Endothelial cell of umbilical vein (primary cell): ENCODE results near the gene CSF3. TPM values are rescaled to one million over a fixed set of nuclear protein-coding genes. Genes with fewer than 3 reads are reported as not detected.

Experiments used
- BruUV-seq: library from RNA; stranded (reverse); fragments of 400-500 nt; replicated peaks from 2 replicates; lab custom pipeline; 2021; lab: Mats Ljungman, UMichigan
- CTCF ChIA-PET: fragments of 300-600, 350-600 bp; sonication (Branson Sonifier 250); formaldehyde crosslinking; loops from one replicate; lab custom pipeline; 2021; ENCODE audit warnings: antibody characterized with exemption, inconsistent platforms; lab: Charles Lee
- POLR2A ChIA-PET: fragments of 300-600, 350-600 bp; sonication (Branson Sonifier 250); formaldehyde crosslinking; loops from one replicate; lab custom pipeline; 2021; ENCODE audit warnings: antibody characterized with exemption, inconsistent platforms; lab: Charles Lee
- DNase-seq: peaks from one replicate; pipeline ENCODE4 v3.0.0-alpha.2; 2011; ENCODE audit warnings: low read depth, low spot score
- FAIRE-seq: peaks from 2 replicates; lab custom pipeline; 2011; peaks lifted over from hg19 to GRCh38; lab: Jason Lieb, UNC
- H2AFZ ChIP-seq: 2 replicates; pipeline ENCODE4 v1.6.0; 2012; ENCODE audit warnings: low read depth, low read length, control low read depth, inconsistent platforms
- H3K27ac ChIP-seq: 2 replicates; pipeline ENCODE4 v1.5.1; 2011; ENCODE audit warnings: low read depth, mild to moderate bottlenecking, control low read depth, low read length, moderate library complexity; ENCODE audit not compliant: insufficient read depth
- H3K27me3 ChIP-seq, 2 experiments: 2 replicates each; pipeline versions ENCODE4 v1.6.0 to v1.6.1; 2011; ENCODE audit warnings: low read length in 2 of 2, mixed read lengths in 1 of 2; ENCODE audit not compliant: control insufficient read depth in 2 of 2, insufficient read depth in 2 of 2
- H3K36me3 ChIP-seq, 2 experiments: 2 replicates in 1 of 2; 3 replicates in 1 of 2; pipeline ENCODE4 v1.5.1; 2011; ENCODE audit warnings: low read length in 2 of 2, mild to moderate bottlenecking in 1 of 2, moderate library complexity in 1 of 2; ENCODE audit not compliant: control insufficient read depth in 2 of 2, insufficient read depth in 2 of 2; ENCODE audit errors: extremely low read depth in 1 of 2
- H3K4me1 ChIP-seq: 3 replicates; pipeline ENCODE4 v1.5.1; 2011; ENCODE audit warnings: mild to moderate bottlenecking, low read length; ENCODE audit not compliant: control insufficient read depth, insufficient read depth; ENCODE audit errors: extremely low read depth
- H3K4me2 ChIP-seq: 2 replicates; pipeline ENCODE4 v1.6.1; 2011; ENCODE audit warnings: low read length, control low read depth, mixed read lengths; ENCODE audit not compliant: insufficient read depth
- H3K4me3 ChIP-seq, 3 experiments: fragments of 200-600 bp in 1 of 3; sonication (generic), shearing (Covaris generic) in 1 of 3; replicated peaks in 1 of 3; 2 replicates each; pipeline ENCODE4 v1.5.1; 2011 to 2016; ENCODE audit warnings: control low read depth in 3 of 3, low read length in 3 of 3, mild to moderate bottlenecking in 2 of 3, inconsistent platforms in 1 of 3, low read depth in 1 of 3, moderate library complexity in 1 of 3; ENCODE audit not compliant: insufficient read depth in 1 of 3
- H3K79me2 ChIP-seq: 2 replicates; pipeline ENCODE4 v1.6.0; 2012; ENCODE audit warnings: low read length, inconsistent platforms; ENCODE audit not compliant: control insufficient read depth, insufficient read depth
- H3K9ac ChIP-seq: replicated peaks from 2 replicates; pipeline ENCODE3; 2011; ENCODE audit warnings: low read length, control low read depth; ENCODE audit not compliant: insufficient read depth; ENCODE audit errors: extremely low read depth
- H3K9me1 ChIP-seq: replicated peaks from 3 replicates; pipeline ENCODE4 v1.6.0; 2011; ENCODE audit warnings: mild to moderate bottlenecking, low read length; ENCODE audit not compliant: control insufficient read depth, insufficient read depth; ENCODE audit errors: extremely low read depth
- H3K9me3 ChIP-seq: replicated peaks from 2 replicates; pipeline ENCODE4 v1.5.1; 2012; ENCODE audit warnings: low read length, inconsistent platforms; ENCODE audit not compliant: control insufficient read depth, insufficient read depth
- H4K20me1 ChIP-seq: replicated peaks from 2 replicates; pipeline ENCODE3; 2011; ENCODE audit warnings: mild to moderate bottlenecking, low read length; ENCODE audit not compliant: control insufficient read depth, insufficient read depth; ENCODE audit errors: extremely low read depth
- CTCF ChIP-seq, 2 donors: IDR thresholded peaks; 1 replicate in 1 of 2; 2 replicates in 1 of 2; pipeline ENCODE4 v1.5.1; 2011; ENCODE audit warnings: low read length in 2 of 2, mild to moderate bottlenecking in 2 of 2, moderate library complexity in 2 of 2, control low read depth in 1 of 2, inconsistent platforms in 1 of 2, low read depth in 1 of 2; ENCODE audit not compliant: insufficient read depth in 1 of 2; ENCODE audit errors: extremely low read depth in 1 of 2
- EZH2 ChIP-seq: IDR thresholded peaks from 2 replicates; pipeline ENCODE4 v1.6.1; 2012; ENCODE audit warnings: borderline replicate concordance, low read depth, mild to moderate bottlenecking, moderate library complexity, low read length, inconsistent platforms; ENCODE audit not compliant: severe bottlenecking
- FOS ChIP-seq: IDR thresholded peaks from 2 replicates; pipeline ENCODE4 v1.6.1; 2011; ENCODE audit warnings: mild to moderate bottlenecking, low read length, moderate library complexity, borderline replicate concordance; ENCODE audit not compliant: insufficient read depth
- GATA2 ChIP-seq: IDR thresholded peaks from 2 replicates; pipeline ENCODE4 v1.7.0; 2011; ENCODE audit warnings: low read depth, mild to moderate bottlenecking, moderate library complexity, mixed read lengths, low read length; ENCODE audit not compliant: insufficient read length, insufficient read depth
- JUN ChIP-seq: IDR thresholded peaks from 2 replicates; pipeline ENCODE4 v1.6.1; 2011; ENCODE audit warnings: borderline replicate concordance, low read depth; ENCODE audit not compliant: insufficient read length, insufficient read depth
- MYC ChIP-seq: IDR thresholded peaks from one replicate; pipeline ENCODE4 v1.6.1; 2011; ENCODE audit warnings: mild to moderate bottlenecking, low read depth, low read length
- POLR2A ChIP-seq: IDR thresholded peaks from 2 replicates; pipeline ENCODE4 v1.6.1; 2012; ENCODE audit warnings: low read depth, mild to moderate bottlenecking, control low read depth, low read length
- POLR2AphosphoS5 ChIP-seq: IDR thresholded peaks from 2 replicates; pipeline ENCODE4 v1.6.1; 2012; ENCODE audit warnings: low read depth, mild to moderate bottlenecking, control low read depth, low read length, moderate library complexity; ENCODE audit not compliant: insufficient read depth
- dilution Hi-C: fragments of 300-500 bp; cut with MboI; formaldehyde crosslinking; loops from one replicate; pipeline ENCODE4 v1.15.0; 2019; ENCODE audit warnings: low sequenced_read_pairs; ENCODE audit not compliant: extremely low pct_ligation_motif_present
- intact Hi-C: fragments of 100-400 bp; cut with micrococcal nuclease; formaldehyde crosslinking; loops from one replicate; pipeline ENCODE4 v1.10.0; 2022
- polyA plus RNA-seq, 4 experiments: library from polyadenylated mRNA; depleted of rRNA in 3 of 4; stranded (reverse) in 3 of 4; unstranded in 1 of 4; fragments of >200 nt; gene quantifications; 2 replicates each; pipeline versions ENCODE4 v1.2.1 to v1.2.3, GENCODE V29; 2011 to 2012; ENCODE audit warnings: missing spikeins in 1 of 4
- total RNA-seq: library from RNA; stranded (reverse); gene quantifications from 2 replicates; pipeline ENCODE4 v1.2.3, GENCODE V29; 2021
- TF ChIP-seq, protein P1 (sequence below): IDR thresholded peaks from 2 replicates; pipeline ENCODE4 v1.6.1; 2011; ENCODE audit not compliant: insufficient read depth, insufficient read length

Gene CSF3
- total and polyA plus RNA-seq, 2 donors (not counting 3 experiments of a cell fraction or from before 2014, with no cell fraction given): 1.0 to 2.9 TPM

- Histone ChIP-seq H2AFZ (no peak overlapping the region), H3K79me2 (peaks cover 18% of the 10 kb centered on the region), H3K9ac (peak overlapping the region; percentile 33), H3K27me3 (no peaks in the 10 kb centered on the region), H3K27ac (peak overlapping the region; percentile 88), H3K4me1 (peaks cover 66% of the 10 kb centered on the region), H3K4me2 (peak overlapping the region; percentile 49), H3K9me1 (no peaks in the 10 kb centered on the region), H3K36me3 (peaks cover 0 to 3% of the 10 kb centered on the region in 2 experiments), H3K4me3 (peak overlapping the region in 1 of 3 experiments; percentile 5), H3K9me3 (no peaks in the 10 kb centered on the region), H4K20me1 (no peaks in the 10 kb centered on the region)
- no TSS peak for BruUV-seq
- no peak for DNase-seq
- no peak for FAIRE-seq
- intact Hi-C loops: loop anchor here (10.0 kb wide), 1 partner anchor 269 kb away; the partner anchor contains the start of gene CDC6
- dilution Hi-C loops: no loop called here
- CTCF ChIA-PET: interaction anchor here (1.1 to 10.7 kb wide), 15 partner anchors 10 to 152 kb away, joined by 3 to 246 read pairs (median 6); partner anchors contain the start of genes MED24, MSL1, PSMD3 and THRA
- TF ChIP-seq MYC: no peak
- no peak for TF ChIP-seq CTCF (IDR thresholded peaks at IDR 0.05; ENCODE audit: extremely low read depth in 1 of 2, insufficient read depth in 1 of 2, low read depth in 1 of 2, low read length in 2 of 2)
- no peak for TF ChIP-seq EZH2
- TF ChIP-seq FOS: no peak
- TF ChIP-seq JUN: no peak
- no peak for TF ChIP-seq GATA2
- TF ChIP-seq, protein P1, sequence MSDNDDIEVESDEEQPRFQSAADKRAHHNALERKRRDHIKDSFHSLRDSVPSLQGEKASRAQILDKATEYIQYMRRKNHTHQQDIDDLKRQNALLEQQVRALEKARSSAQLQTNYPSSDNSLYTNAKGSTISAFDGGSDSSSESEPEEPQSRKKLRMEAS: no peak
- peak; percentile 21 for TF ChIP-seq POLR2AphosphoS5
- peak; percentile 37 for TF ChIP-seq POLR2A
- POLR2A ChIA-PET: interaction anchor here (1.2 kb wide), 1 partner anchor 10 kb away, joined by 5 read pairs; no protein-coding TSS in a partner anchor
These were observed 1.1 kb downstream of the CSF3 start for GRCh38 chr17:40015998-40016985.
